ENCODE measurements around the gene PTPRT.

DNA sequence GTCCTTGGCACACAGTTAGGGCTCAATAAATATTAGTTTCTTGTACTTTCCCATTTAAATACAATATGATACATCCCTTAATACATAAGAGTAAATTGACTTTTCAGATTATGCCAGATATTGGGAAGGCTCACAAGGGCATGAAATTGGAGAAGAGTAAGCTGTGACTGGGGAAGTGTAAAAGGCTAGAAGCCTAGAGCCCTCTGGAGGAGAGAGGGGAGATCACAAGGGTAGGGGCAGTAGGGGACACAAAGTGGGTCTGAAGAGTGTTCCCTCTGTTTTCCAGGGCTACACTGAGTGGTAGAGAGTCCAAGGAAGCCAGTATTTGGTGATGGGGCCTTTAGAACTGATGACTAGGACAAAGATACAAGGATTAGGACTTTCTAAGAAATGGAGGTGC lies 1008.6 kb downstream of the PTPRT start:
- TF ChIP-seq POLR2AphosphoS5 (IDR thresholded peaks at IDR 0.05; ENCODE audit: low read depth, low read length) (no peak), SIN3A (IDR thresholded peaks at IDR 0.05; ENCODE audit: borderline replicate concordance, insufficient read depth, low read depth, low read length) (no peak), TCF7L2 (IDR thresholded peaks at IDR 0.05; ENCODE audit: low read depth, low read length) (no peak)
- TF ChIP-seq, protein P1, sequence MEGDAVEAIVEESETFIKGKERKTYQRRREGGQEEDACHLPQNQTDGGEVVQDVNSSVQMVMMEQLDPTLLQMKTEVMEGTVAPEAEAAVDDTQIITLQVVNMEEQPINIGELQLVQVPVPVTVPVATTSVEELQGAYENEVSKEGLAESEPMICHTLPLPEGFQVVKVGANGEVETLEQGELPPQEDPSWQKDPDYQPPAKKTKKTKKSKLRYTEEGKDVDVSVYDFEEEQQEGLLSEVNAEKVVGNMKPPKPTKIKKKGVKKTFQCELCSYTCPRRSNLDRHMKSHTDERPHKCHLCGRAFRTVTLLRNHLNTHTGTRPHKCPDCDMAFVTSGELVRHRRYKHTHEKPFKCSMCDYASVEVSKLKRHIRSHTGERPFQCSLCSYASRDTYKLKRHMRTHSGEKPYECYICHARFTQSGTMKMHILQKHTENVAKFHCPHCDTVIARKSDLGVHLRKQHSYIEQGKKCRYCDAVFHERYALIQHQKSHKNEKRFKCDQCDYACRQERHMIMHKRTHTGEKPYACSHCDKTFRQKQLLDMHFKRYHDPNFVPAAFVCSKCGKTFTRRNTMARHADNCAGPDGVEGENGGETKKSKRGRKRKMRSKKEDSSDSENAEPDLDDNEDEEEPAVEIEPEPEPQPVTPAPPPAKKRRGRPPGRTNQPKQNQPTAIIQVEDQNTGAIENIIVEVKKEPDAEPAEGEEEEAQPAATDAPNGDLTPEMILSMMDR (IDR thresholded peaks at IDR 0.05): no peak
- TF ChIP-seq, protein P2, sequence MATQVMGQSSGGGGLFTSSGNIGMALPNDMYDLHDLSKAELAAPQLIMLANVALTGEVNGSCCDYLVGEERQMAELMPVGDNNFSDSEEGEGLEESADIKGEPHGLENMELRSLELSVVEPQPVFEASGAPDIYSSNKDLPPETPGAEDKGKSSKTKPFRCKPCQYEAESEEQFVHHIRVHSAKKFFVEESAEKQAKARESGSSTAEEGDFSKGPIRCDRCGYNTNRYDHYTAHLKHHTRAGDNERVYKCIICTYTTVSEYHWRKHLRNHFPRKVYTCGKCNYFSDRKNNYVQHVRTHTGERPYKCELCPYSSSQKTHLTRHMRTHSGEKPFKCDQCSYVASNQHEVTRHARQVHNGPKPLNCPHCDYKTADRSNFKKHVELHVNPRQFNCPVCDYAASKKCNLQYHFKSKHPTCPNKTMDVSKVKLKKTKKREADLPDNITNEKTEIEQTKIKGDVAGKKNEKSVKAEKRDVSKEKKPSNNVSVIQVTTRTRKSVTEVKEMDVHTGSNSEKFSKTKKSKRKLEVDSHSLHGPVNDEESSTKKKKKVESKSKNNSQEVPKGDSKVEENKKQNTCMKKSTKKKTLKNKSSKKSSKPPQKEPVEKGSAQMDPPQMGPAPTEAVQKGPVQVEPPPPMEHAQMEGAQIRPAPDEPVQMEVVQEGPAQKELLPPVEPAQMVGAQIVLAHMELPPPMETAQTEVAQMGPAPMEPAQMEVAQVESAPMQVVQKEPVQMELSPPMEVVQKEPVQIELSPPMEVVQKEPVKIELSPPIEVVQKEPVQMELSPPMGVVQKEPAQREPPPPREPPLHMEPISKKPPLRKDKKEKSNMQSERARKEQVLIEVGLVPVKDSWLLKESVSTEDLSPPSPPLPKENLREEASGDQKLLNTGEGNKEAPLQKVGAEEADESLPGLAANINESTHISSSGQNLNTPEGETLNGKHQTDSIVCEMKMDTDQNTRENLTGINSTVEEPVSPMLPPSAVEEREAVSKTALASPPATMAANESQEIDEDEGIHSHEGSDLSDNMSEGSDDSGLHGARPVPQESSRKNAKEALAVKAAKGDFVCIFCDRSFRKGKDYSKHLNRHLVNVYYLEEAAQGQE (IDR thresholded peaks at IDR 0.05; ENCODE audit: insufficient read depth in 1 of 2, low read depth in 2 of 2, low read length in 1 of 2): no peak

Measured in Panc1 (cell line).